RWPE2 (cell line): ENCODE results near the gene IL1RL2.

Experiments
- ATAC-seq: fragments of 200-7000 bp; cut with Tn5 transposase; 3 replicates; pipeline ENCODE4 v1.9.1; 2021; ENCODE audit warnings: low read depth
- DNase-seq: peaks from one replicate; pipeline ENCODE4 v3.0.0-alpha.2; 2020; ENCODE audit warnings: low spot score
- H3K27ac ChIP-seq: fragments of 450-650 bp; 2 replicates; pipeline ENCODE4 v1.5.1; 2017; ENCODE audit warnings: mild to moderate bottlenecking; ENCODE audit not compliant: poor library complexity, severe bottlenecking
- H3K27me3 ChIP-seq: fragments of 250-450 bp; sonication (Bioruptor Pico); 2 replicates; pipeline ENCODE4 v1.5.1; 2021; ENCODE audit warnings: mild to moderate bottlenecking, moderate library complexity; ENCODE audit not compliant: insufficient read depth, poor library complexity, severe bottlenecking
- H3K36me3 ChIP-seq: fragments of 250-450 bp; sonication (Bioruptor Pico); 2 replicates; pipeline ENCODE4 v1.5.1; 2020; ENCODE audit warnings: low read depth, mild to moderate bottlenecking, moderate library complexity
- H3K4me1 ChIP-seq: fragments of 250-450 bp; sonication (Bioruptor Pico); 2 replicates; pipeline ENCODE4 v1.5.1; 2021; ENCODE audit warnings: mild to moderate bottlenecking, moderate library complexity; ENCODE audit not compliant: insufficient read depth, poor library complexity, severe bottlenecking
- H3K4me3 ChIP-seq: fragments of 250-450 bp; sonication (Bioruptor Pico); 2 replicates; pipeline ENCODE4 v1.5.1; 2021; ENCODE audit warnings: mild to moderate bottlenecking, moderate library complexity; ENCODE audit not compliant: severe bottlenecking
- H3K9me3 ChIP-seq: fragments of 250-450 bp; sonication (Bioruptor Pico); 2 replicates; pipeline ENCODE4 v1.5.1; 2021; ENCODE audit warnings: mild to moderate bottlenecking, moderate library complexity; ENCODE audit not compliant: severe bottlenecking
- CTCF ChIP-seq: fragments of 450-650 bp; IDR thresholded peaks from one replicate; pipeline ENCODE4 v1.5.1; 2017; ENCODE audit warnings: mild to moderate bottlenecking, moderate library complexity; ENCODE audit not compliant: poor library complexity, severe bottlenecking

IL1RL2 gene

GRCh38 chr2:102158011-102158755, 28.6 kb upstream of the IL1RL2 start:
- H3K4me1 ChIP-seq = peaks cover 19% of the 10 kb centered on the region
- ATAC-seq = no peak
- H3K36me3 ChIP-seq = no peaks in the 10 kb centered on the region

GRCh38 chr2:102159295-102159694, 27.5 kb upstream of the IL1RL2 start:
- peak; percentile 42; the same call in 1 of the 3 replicates for ATAC-seq
- H3K36me3 ChIP-seq = no peaks in the 10 kb centered on the region
- no peak for DNase-seq

More at GRCh38 chr2:102158011-102158755, 28.6 kb upstream of the IL1RL2 start:
- no peak for TF ChIP-seq CTCF
- Histone ChIP-seq H3K9me3 (no peaks in the 10 kb centered on the region), H3K27ac (no peak overlapping the region), H3K4me3 (no peak overlapping the region), H3K27me3 (no peaks in the 10 kb centered on the region)
- no peak for DNase-seq

GRCh38 chr2:102166189-102166845, 20.5 kb upstream of the IL1RL2 start:
- H3K9me3 ChIP-seq = no peaks in the 10 kb centered on the region
- no peak overlapping the region for H3K4me3 ChIP-seq
- peak; percentile 77 for TF ChIP-seq CTCF
- H3K27ac ChIP-seq = no peak overlapping the region
- H3K36me3 ChIP-seq = no peaks in the 10 kb centered on the region
- DNase-seq (no peak), ATAC-seq (peak; percentile 77)
- no peaks in the 10 kb centered on the region for H3K27me3 ChIP-seq
- peaks cover 14% of the 10 kb centered on the region for H3K4me1 ChIP-seq

More at GRCh38 chr2:102159295-102159694, 27.5 kb upstream of the IL1RL2 start:
- no peak overlapping the region for H3K27ac ChIP-seq
- TF ChIP-seq CTCF = no peak
- no peak overlapping the region for H3K4me3 ChIP-seq
- H3K27me3 ChIP-seq = no peaks in the 10 kb centered on the region
- H3K4me1 ChIP-seq = peaks cover 19% of the 10 kb centered on the region
- no peaks in the 10 kb centered on the region for H3K9me3 ChIP-seq

GRCh38 chr2:102168026-102168771, 18.6 kb upstream of the IL1RL2 start:
- Histone ChIP-seq H3K4me1 (peaks cover 6% of the 10 kb centered on the region), H3K27ac (no peak overlapping the region), H3K9me3 (no peaks in the 10 kb centered on the region), H3K27me3 (no peaks in the 10 kb centered on the region), H3K36me3 (peaks cover 2% of the 10 kb centered on the region; the same call in 1 of the 2 replicates), H3K4me3 (no peak overlapping the region)
- ATAC-seq = no peak
- no peak for DNase-seq
- no peak for TF ChIP-seq CTCF
